Activated naive CD4-positive, alpha-beta T cell treated with anti-CD3 and anti-CD28 coated beads, Interleukin-2, amount 50 U/mL, for 16 hours (primary cell): Measurements from ENCODE around the gene IER5.
"Not testable (repeated sequence)": the region's sequence is repeated elsewhere in the genome, so short reads cannot be mapped to it uniquely, and the experiment has no call there.

Experiments used
- DNase-seq: peaks from one replicate; pipeline ENCODE4 v3.0.0-alpha.2; 2020

Gene IER5

GRCh38 chr1:181099152-181100014 lies 10.9 kb downstream of the IER5 start:
- DNase-seq: peak; percentile 47

GRCh38 chr1:181100015-181100905 lies 11.8 kb downstream of the IER5 start:
- peak; percentile 44 for DNase-seq

GRCh38 chr1:181100934-181101333 lies 12.4 kb downstream of the IER5 start:
- DNase-seq: no peak

GRCh38 chr1:181101581-181102226 lies 13.2 kb downstream of the IER5 start:
- no peak for DNase-seq

DNA sequence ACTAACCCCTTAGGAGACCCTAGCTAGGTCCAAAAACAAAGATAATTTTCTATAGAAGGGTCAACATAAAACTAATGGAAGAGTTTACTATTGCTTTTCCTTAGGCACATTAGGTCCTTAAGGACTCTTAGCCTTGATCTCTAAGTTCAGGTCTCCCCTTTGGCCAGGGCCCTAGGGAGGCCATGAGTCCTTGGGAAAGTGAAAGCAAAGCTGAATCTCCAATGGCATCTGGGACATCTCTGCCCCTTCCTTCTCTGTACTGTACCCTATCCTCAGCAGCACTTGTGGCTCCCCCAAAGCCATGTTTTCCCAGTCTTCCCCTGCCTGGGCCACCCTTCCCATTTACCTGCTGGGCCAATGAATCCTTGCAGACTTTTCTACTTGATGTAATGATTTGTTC lies 14.3 kb downstream of the IER5 start:
- no peak for DNase-seq

DNA sequence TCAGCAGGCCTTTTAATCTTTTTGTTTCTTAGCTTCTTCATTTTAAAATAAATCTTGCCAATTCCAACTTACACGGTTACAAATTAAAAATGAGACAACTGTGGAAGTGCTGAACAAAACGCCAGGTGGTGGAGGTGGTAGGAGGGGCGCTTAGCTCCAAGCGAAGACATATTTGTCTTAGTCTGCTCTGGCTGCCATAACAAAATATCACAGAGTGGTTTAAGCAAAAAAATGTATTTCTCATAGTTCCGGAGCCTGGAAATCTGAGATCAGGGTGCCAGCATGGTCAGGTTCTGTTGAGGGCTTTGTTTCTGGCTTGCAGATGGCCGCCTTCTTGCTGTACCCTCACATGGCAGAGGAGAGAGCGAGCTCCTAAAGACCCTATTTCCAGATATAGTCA lies 14.9 kb downstream of the IER5 start:
- DNase-seq: no peak

DNA sequence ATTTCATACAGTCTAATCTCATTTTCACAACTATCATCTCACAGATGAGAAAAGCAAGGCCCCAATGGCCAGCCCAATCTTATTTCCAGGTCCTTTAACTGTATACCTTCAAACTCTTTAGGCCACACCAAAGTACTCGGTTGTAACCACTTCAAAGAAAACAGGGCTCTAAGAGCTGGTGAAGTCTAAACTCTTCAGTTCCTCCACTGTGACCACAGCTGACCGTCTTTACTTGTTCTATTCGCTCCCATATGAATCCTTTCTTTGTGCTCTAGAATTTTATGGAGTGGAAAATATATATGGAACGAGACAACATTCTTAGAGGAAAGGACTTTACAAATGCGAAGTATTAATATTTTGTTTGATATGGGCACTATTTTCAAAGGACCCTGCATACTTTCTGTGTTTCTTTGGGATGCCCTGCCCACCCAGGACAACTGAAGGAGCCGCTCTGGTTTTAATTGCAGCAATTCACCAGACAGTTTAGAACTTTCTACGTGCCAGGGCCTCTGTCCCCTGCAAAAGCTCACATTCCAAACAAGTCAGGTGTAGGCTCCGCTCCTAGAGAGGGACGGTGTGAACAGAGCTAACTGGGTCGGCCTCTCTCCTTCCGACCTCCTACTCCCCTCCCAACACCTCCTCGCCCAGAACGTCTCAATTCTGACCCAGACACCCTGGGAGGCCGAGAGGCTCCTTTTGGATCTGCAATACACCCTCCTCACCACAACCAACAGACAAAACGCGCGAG lies 15.7 kb downstream of the IER5 start:
- no peak for DNase-seq

DNA sequence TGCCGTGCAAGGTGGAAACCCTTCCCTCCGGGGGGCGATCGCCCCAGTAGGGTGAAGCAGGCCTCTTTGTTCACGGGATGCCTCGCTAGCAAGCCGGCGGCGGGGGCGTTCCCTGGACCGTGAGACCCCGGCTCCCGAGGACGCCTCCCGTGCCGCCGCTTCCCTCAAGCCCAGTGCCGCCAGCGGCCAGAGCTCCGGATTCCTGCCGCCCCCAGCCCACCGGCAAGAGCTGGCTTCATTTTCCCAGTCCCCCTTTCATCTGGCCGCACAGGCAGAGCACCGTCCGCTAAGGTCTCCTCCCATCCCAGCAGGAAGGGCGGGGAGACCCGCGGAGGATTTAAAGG lies 16.3 kb downstream of the IER5 start:
- peak; percentile 53 for DNase-seq

DNA sequence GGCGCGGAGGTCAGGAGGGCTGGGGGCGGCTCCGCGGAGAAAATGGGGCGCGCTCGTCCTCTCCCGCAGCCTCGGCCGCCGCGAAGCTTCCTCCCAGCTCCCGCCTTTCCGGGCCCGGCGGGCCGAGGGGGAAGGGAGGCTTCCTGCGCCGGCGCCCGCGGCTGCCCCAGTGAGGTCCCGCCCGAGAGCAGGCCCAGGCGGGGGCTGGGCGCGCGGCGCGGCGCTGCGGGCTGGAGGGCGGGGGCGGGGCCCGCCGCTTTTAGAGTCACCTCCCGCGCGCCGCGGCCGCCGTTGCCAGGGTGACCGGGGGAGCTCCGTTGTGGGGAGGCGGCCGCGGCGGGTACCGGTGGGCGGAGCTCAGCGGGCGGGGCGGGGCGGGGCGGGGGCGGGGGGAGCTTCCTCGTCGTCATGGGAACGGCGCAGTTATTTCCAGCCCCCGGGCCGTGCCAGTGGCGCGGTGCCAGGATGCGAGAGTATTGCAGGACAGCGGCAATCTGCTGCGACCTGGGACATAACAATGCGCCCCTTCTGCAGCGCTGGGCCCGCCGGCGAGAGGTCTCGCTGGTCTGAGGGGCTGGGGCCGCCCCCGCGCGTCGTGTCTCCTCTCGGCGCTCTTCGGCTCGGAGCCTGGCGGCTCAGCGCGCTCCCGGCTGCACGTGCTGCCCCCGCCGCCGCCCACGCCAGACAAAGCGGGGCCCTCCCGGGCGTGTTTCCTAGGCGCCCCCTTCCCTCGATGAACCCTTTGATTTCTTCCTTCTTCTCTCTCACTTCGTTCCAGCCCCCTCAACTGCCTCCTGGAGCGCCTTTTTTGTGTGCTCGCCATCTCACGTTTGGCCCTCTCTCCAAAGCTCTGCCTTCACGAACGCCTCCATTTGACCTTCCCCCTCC lies 16.9 kb downstream of the IER5 start:
- peak; percentile 91 for DNase-seq

DNA sequence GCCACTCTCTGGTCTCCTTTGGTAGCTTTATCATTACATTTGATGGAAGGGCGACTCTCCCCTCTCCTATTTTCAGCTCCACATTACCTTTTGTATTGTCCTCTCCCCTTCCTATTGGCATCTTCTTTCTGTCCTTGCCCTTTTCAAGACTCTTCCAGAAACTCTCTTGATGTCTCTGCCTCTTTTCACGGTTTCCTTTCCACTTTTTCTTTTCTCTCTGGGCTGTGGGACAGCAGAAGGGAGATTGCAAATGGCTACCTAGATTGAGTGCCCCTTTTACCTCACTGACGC lies 17.5 kb downstream of the IER5 start:
- DNase-seq: no peak

DNA sequence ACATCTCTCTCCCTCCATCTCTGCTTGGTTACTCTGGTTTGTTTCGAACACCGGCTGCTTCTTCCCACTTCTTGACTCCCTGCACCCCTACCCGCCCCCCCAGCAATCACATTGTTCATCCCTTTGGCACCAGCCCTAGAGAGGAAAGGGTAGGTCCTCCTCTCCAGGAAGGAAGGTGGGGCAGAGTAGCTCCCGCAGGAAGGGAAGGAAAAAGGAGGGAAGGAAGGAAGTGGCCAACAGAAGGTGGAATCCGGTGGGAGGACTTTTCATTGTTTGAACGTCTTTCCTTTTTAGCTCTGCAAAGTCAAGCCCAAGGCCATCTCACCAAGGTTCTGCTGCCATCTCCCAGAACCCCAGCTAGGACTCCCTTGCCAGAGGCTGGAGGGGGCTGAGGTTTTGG lies 18.0 kb downstream of the IER5 start:
- no peak for DNase-seq

DNA sequence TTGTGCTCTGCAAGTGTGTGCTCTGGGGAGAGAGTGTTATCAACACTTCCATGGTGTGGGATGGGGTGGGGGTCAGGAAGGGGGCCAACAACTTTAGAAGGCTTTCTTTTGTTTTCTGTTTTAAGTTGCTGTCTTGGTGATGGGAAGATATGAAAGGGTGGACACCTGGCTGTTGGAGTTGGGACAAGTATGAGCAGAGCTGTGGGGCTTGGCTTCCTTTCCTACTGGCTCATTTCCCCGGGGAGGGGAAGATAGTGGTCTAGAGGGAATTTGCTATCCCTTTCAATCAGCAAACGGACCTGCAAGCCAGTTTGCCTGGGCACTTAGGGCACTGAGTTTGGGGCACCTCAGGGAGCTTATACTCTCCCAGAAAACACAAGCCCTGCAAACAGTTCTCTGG lies 19.2 kb downstream of the IER5 start:
- no peak for DNase-seq

GRCh38 chr1:181108304-181108867 lies 19.9 kb downstream of the IER5 start:
- no peak for DNase-seq

DNA sequence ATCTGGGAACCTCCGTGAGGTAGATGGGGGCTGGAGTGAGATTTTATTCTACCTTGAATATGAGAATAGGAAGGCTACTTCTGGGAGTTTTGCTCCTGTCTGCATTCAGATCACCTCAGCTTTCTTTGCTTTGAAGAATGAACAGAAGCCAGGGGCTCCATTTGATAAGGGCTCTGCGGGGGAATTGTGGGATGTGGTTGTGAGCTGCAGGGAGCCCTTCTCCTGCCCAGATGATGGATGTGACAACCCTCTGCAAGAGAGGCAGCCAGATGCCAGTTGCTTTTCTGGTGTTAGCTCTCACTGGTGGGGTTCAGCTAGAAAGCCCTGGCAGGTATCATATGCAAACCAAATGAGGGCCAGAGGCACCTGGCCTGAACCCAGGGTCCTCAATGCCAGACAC lies 21.5 kb downstream of the IER5 start:
- no peak for DNase-seq

DNA sequence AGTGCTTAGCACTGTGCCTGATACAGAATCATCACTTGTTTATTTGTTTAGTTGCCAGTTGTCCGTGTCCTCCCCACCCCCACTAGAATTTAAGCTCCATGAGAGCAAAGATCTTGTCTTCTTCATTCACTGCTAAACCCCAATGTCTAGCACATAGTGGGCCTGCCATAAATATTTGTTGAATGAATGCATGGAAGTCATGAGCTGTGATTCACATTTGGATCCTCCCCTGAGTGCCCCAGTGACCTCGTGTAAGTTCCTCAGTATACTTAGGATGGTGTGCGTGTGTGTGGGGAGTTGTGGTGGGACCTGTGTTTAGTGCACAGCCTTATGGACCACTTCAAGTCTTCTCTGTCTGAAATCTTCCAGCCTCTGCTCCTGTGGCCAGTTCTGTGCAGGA lies 23.1 kb downstream of the IER5 start:
- no peak for DNase-seq

GRCh38 chr1:181112071-181112929 lies 23.8 kb downstream of the IER5 start:
- DNase-seq: no peak

GRCh38 chr1:181113059-181113641 lies 24.6 kb downstream of the IER5 start:
- DNase-seq: no peak

- no peak for DNase-seq
Measured at GRCh38 chr1:181114574-181115367, 26.3 kb downstream of the IER5 start.

GRCh38 chr1:181115368-181115684 lies 26.8 kb downstream of the IER5 start:
- DNase-seq: no peak

DNA sequence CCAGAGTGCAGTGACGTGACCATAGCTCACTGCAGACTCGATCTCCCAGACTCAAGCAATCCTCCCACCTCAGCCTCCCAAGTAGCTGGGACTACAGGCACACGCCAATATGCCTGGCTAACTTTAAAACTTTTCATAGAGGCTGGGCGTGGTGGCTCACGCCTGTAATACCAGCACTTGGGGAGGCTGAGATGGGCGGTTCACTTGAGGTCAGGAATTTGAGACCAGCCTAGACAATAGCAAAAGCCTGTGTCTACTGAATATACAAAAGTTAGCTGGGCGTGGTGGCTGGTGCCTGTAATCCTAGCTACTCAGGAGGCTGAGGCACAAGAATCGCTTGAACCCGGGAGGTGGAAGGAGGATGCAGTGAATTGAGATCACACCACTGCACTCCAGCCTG lies 27.5 kb downstream of the IER5 start:
- not testable (repeated sequence) for DNase-seq
